ENCODE data around the gene BHLHA9.

BHLHA9 gene

GRCh38 chr17:1289695-1290094, 19.5 kb downstream of the BHLHA9 start:
- no peak overlapping the region for H3K23ac ChIP-seq (ENCODE audit: low read length)

GRCh38 chr17:1290676-1291075, 20.4 kb downstream of the BHLHA9 start:
- Histone ChIP-seq H2BK12ac (ENCODE audit: low read length) (no peak overlapping the region), H3K79me1 (ENCODE audit: low read length) (no peaks in the 10 kb centered on the region), H3K14ac (ENCODE audit: low read length) (no peak overlapping the region), H3K79me2 (ENCODE audit: control insufficient read depth, insufficient read depth, low read length, poor library complexity) (no peaks in the 10 kb centered on the region), H3K4ac (ENCODE audit: low read depth, low read length) (no peak overlapping the region), H3K9ac (ENCODE audit: low read length) (no peak overlapping the region), H3K23ac (ENCODE audit: low read length) (no peak overlapping the region), H2BK120ac (ENCODE audit: insufficient read depth, low read length, poor library complexity) (no peak overlapping the region), H4K8ac (ENCODE audit: low read depth, low read length) (no peak overlapping the region), H2AK5ac (ENCODE audit: low read length) (no peak overlapping the region), H4K91ac (ENCODE audit: low read depth, low read length) (no peak overlapping the region), H3K9me3 (ENCODE audit: insufficient read depth, low read depth, low read length) (peaks cover 11% of the 10 kb centered on the region), H3K4me3 (ENCODE audit: low read depth, low read length) (no peak overlapping the region), H2BK5ac (ENCODE audit: low read depth, low read length, poor library complexity) (no peak overlapping the region), H3K27ac (ENCODE audit: low read depth, low read length) (no peak overlapping the region), H4K12ac (ENCODE audit: low read depth, low read length) (no peak overlapping the region), H2AFZ (ENCODE audit: insufficient read depth, low read length, poor library complexity) (no peak overlapping the region), H3K4me1 (ENCODE audit: control insufficient read depth in 1 of 2, insufficient read depth in 2 of 2, low read length in 2 of 2) (no peaks in the 10 kb centered on the region), H3K4me2 (ENCODE audit: low read length) (no peak overlapping the region), H3K27me3 (ENCODE audit: insufficient read depth, low read length) (no peaks in the 10 kb centered on the region), H3K36me3 (ENCODE audit: control insufficient read depth in 1 of 2, insufficient read depth in 2 of 2, low read length in 2 of 2) (no peaks in the 10 kb centered on the region), H3K18ac (ENCODE audit: low read length) (no peak overlapping the region)
- no CpG with 5 or more reads among the region's 13 CpGs for WGBS (ENCODE audit: extremely low coverage, insufficient coverage, insufficient read length)
- DNase-seq, result no peak

More at GRCh38 chr17:1289695-1290094, 19.5 kb downstream of the BHLHA9 start:
- H3K27me3 ChIP-seq (ENCODE audit: insufficient read depth, low read length), result no peaks in the 10 kb centered on the region
- H4K8ac ChIP-seq (ENCODE audit: low read depth, low read length), result no peak overlapping the region
- peaks cover 9% of the 10 kb centered on the region for H3K9me3 ChIP-seq (ENCODE audit: insufficient read depth, low read depth, low read length)
- no peak overlapping the region for H4K91ac ChIP-seq (ENCODE audit: low read depth, low read length)
- H3K27ac ChIP-seq (ENCODE audit: low read depth, low read length), result no peak overlapping the region
- WGBS (ENCODE audit: extremely low coverage, insufficient coverage, insufficient read length), result no CpG with 5 or more reads among the region's 11 CpGs
- H4K12ac ChIP-seq (ENCODE audit: low read depth, low read length), result no peak overlapping the region
- H3K4me1 ChIP-seq (ENCODE audit: control insufficient read depth in 1 of 2, insufficient read depth in 2 of 2, low read length in 2 of 2), result no peaks in the 10 kb centered on the region
- H3K4ac ChIP-seq (ENCODE audit: low read depth, low read length), result no peak overlapping the region
- H3K9ac ChIP-seq (ENCODE audit: low read length), result no peak overlapping the region
- no peak overlapping the region for H3K18ac ChIP-seq (ENCODE audit: low read length)
- no peak for DNase-seq
- no peaks in the 10 kb centered on the region for H3K79me2 ChIP-seq (ENCODE audit: control insufficient read depth, insufficient read depth, low read length, poor library complexity)
- H2AFZ ChIP-seq (ENCODE audit: insufficient read depth, low read length, poor library complexity), result no peak overlapping the region
- H2BK5ac ChIP-seq (ENCODE audit: low read depth, low read length, poor library complexity), result no peak overlapping the region
- no peak overlapping the region for H2BK12ac ChIP-seq (ENCODE audit: low read length)
- no peak overlapping the region for H3K4me3 ChIP-seq (ENCODE audit: low read depth, low read length)
- no peaks in the 10 kb centered on the region for H3K36me3 ChIP-seq (ENCODE audit: control insufficient read depth in 1 of 2, insufficient read depth in 2 of 2, low read length in 2 of 2)
- H3K4me2 ChIP-seq (ENCODE audit: low read length), result no peak overlapping the region
- no peak overlapping the region for H2BK120ac ChIP-seq (ENCODE audit: insufficient read depth, low read length, poor library complexity)
- H3K79me1 ChIP-seq (ENCODE audit: low read length), result no peaks in the 10 kb centered on the region
- no peak overlapping the region for H2AK5ac ChIP-seq (ENCODE audit: low read length)
- H3K14ac ChIP-seq (ENCODE audit: low read length), result no peak overlapping the region

GRCh38 chr17:1294157-1294717, 24.0 kb downstream of the BHLHA9 start:
- Histone ChIP-seq H2AFZ (ENCODE audit: insufficient read depth, low read length, poor library complexity) (no peak overlapping the region), H3K79me2 (ENCODE audit: control insufficient read depth, insufficient read depth, low read length, poor library complexity) (no peaks in the 10 kb centered on the region), H3K4me3 (ENCODE audit: low read depth, low read length) (no peak overlapping the region), H2BK120ac (ENCODE audit: insufficient read depth, low read length, poor library complexity) (no peak overlapping the region), H4K12ac (ENCODE audit: low read depth, low read length) (no peak overlapping the region), H2BK12ac (ENCODE audit: low read length) (no peak overlapping the region), H2AK5ac (ENCODE audit: low read length) (no peak overlapping the region), H4K91ac (ENCODE audit: low read depth, low read length) (no peak overlapping the region), H3K27ac (ENCODE audit: low read depth, low read length) (no peak overlapping the region), H3K4me1 (ENCODE audit: control insufficient read depth in 1 of 2, insufficient read depth in 2 of 2, low read length in 2 of 2) (no peaks in the 10 kb centered on the region), H4K8ac (ENCODE audit: low read depth, low read length) (no peak overlapping the region), H3K18ac (ENCODE audit: low read length) (no peak overlapping the region), H3K9ac (ENCODE audit: low read length) (no peak overlapping the region), H3K36me3 (ENCODE audit: control insufficient read depth in 1 of 2, insufficient read depth in 2 of 2, low read length in 2 of 2) (no peaks in the 10 kb centered on the region), H3K4me2 (ENCODE audit: low read length) (no peak overlapping the region), H3K79me1 (ENCODE audit: low read length) (no peaks in the 10 kb centered on the region), H3K27me3 (ENCODE audit: insufficient read depth, low read length) (no peaks in the 10 kb centered on the region), H3K23ac (ENCODE audit: low read length) (no peak overlapping the region), H3K9me3 (ENCODE audit: insufficient read depth, low read depth, low read length) (peaks cover 11% of the 10 kb centered on the region), H3K14ac (ENCODE audit: low read length) (no peak overlapping the region), H2BK5ac (ENCODE audit: low read depth, low read length, poor library complexity) (no peak overlapping the region), H3K4ac (ENCODE audit: low read depth, low read length) (no peak overlapping the region)
- WGBS (ENCODE audit: extremely low coverage, insufficient coverage, insufficient read length), result no CpG with 5 or more reads among the region's 12 CpGs
- DNase-seq, result no peak

DNA sequence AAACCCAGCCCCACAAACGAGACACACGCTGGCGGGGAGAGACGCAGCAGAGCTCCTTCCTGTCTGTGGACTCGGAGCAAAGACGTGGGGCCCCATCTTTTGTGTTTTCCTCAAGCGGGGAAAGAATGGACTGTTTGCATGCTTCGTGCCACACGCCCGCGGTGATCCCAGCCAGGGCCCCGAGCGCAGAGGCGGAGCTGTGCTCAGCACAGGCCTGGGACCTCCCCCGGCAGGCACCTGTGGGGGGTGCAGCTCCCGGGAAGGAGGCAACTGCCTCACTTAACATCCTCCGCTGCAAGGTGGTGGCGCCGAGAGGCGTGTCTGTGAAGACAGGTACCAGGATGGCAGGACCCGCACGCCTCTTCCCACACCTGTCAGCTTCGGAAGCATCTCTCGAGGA, 28.4 kb downstream of the BHLHA9 start:
- Histone ChIP-seq H3K79me1 (ENCODE audit: low read length) (no peaks in the 10 kb centered on the region), H3K23ac (ENCODE audit: low read length) (no peak overlapping the region), H4K12ac (ENCODE audit: low read depth, low read length) (no peak overlapping the region), H3K4me2 (ENCODE audit: low read length) (no peak overlapping the region), H4K91ac (ENCODE audit: low read depth, low read length) (no peak overlapping the region), H3K18ac (ENCODE audit: low read length) (no peak overlapping the region), H2BK12ac (ENCODE audit: low read length) (no peak overlapping the region), H2BK120ac (ENCODE audit: insufficient read depth, low read length, poor library complexity) (no peak overlapping the region), H4K8ac (ENCODE audit: low read depth, low read length) (no peak overlapping the region), H3K4ac (ENCODE audit: low read depth, low read length) (no peak overlapping the region), H3K14ac (ENCODE audit: low read length) (no peak overlapping the region), H2BK5ac (ENCODE audit: low read depth, low read length, poor library complexity) (no peak overlapping the region), H3K9ac (ENCODE audit: low read length) (no peak overlapping the region), H3K36me3 (ENCODE audit: control insufficient read depth in 1 of 2, insufficient read depth in 2 of 2, low read length in 2 of 2) (no peaks in the 10 kb centered on the region), H2AK5ac (ENCODE audit: low read length) (no peak overlapping the region), H3K79me2 (ENCODE audit: control insufficient read depth, insufficient read depth, low read length, poor library complexity) (no peaks in the 10 kb centered on the region), H3K4me1 (ENCODE audit: control insufficient read depth in 1 of 2, insufficient read depth in 2 of 2, low read length in 2 of 2) (no peaks in the 10 kb centered on the region), H3K4me3 (ENCODE audit: low read depth, low read length) (no peak overlapping the region), H3K27me3 (ENCODE audit: insufficient read depth, low read length) (no peaks in the 10 kb centered on the region), H3K27ac (ENCODE audit: low read depth, low read length) (no peak overlapping the region), H3K9me3 (ENCODE audit: insufficient read depth, low read depth, low read length) (peaks cover 2% of the 10 kb centered on the region), H2AFZ (ENCODE audit: insufficient read depth, low read length, poor library complexity) (no peak overlapping the region)
- no peak for DNase-seq
- WGBS (ENCODE audit: extremely low coverage, insufficient coverage, insufficient read length), result no CpG with 5 or more reads among the region's 24 CpGs

Measured in trophoblast cell (in vitro differentiated cells and primary cell).